ENCODE results near the gene PPEF2. TPM values are rescaled to one million over a fixed set of nuclear protein-coding genes. Genes with fewer than 3 reads are reported as not detected.

PPEF2 gene, protein sequence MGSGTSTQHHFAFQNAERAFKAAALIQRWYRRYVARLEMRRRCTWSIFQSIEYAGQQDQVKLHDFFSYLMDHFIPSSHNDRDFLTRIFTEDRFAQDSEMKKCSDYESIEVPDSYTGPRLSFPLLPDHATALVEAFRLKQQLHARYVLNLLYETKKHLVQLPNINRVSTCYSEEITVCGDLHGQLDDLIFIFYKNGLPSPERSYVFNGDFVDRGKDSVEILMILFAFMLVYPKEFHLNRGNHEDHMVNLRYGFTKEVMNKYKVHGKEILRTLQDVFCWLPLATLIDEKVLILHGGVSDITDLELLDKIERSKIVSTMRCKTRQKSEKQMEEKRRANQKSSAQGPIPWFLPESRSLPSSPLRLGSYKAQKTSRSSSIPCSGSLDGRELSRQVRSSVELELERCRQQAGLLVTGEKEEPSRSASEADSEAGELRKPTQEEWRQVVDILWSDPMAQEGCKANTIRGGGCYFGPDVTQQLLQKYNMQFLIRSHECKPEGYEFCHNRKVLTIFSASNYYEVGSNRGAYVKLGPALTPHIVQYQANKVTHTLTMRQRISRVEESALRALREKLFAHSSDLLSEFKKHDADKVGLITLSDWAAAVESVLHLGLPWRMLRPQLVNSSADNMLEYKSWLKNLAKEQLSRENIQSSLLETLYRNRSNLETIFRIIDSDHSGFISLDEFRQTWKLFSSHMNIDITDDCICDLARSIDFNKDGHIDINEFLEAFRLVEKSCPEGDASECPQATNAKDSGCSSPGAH
- total RNA-seq (ENCODE audit: low replicate concordance), result not detected in 2 replicates

DNA sequence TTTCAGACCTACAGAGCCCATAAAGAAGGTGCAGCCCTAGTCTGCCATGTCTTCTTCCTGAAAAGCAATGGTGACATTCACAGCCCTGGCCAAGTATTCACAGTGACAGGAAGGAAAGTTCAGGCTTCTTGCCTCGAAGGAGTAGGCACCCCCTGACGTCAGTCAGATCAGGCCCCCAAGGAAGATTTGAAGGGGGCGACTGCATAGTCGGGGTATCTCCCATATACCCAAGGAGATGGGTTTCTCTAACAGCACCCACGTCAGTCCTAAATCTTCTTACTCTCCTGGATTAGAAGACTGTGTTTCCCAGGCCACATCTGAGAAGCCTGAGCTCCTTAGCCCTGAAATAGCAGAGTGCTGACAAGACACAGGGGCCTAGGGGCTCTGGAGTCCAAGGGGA is at the start of gene PPEF2:
Gene PPEF2, minus strand, starts transcription at position 101 of the 400 bp plus-strand sequence. CDS start 6,127 bp downstream, outside the sequence.
- TF ChIP-seq, protein P1, sequence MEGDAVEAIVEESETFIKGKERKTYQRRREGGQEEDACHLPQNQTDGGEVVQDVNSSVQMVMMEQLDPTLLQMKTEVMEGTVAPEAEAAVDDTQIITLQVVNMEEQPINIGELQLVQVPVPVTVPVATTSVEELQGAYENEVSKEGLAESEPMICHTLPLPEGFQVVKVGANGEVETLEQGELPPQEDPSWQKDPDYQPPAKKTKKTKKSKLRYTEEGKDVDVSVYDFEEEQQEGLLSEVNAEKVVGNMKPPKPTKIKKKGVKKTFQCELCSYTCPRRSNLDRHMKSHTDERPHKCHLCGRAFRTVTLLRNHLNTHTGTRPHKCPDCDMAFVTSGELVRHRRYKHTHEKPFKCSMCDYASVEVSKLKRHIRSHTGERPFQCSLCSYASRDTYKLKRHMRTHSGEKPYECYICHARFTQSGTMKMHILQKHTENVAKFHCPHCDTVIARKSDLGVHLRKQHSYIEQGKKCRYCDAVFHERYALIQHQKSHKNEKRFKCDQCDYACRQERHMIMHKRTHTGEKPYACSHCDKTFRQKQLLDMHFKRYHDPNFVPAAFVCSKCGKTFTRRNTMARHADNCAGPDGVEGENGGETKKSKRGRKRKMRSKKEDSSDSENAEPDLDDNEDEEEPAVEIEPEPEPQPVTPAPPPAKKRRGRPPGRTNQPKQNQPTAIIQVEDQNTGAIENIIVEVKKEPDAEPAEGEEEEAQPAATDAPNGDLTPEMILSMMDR (IDR thresholded peaks at IDR 0.05; ENCODE audit: insufficient read depth, low read length), result no peak
- no peak for DNase-seq (ENCODE audit: low read depth)
- H3K4me3 ChIP-seq (ENCODE audit: low read depth, low read length), result no peak within 1 kb of the TSS

DNA sequence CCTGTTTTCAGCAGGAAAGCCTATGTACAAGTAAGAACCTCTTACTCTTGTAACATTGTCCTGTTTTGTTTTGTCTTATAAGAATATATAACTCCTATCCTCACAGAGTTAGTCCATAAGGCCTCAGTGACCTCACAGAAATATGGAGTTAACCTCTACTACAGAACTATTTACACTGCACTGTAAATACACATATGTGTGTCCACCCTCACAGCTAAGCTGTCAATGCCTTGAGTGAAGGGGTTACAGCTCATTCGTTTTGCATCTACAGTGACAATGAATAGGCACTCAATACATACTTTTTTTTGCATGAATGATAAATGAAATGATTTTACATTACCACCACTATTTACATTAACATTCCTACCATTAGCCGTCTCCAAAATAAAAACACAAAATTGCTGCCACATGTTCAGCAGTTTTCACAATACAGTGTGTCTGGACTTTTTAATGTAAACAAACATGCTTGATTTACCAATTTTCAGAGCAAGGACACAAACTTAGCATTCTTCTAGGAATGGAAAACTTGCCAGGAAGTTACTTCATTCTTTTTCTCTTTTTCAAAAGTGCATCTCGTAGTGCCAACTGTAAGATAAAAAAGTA is 48.1 kb upstream of the PPEF2 start:
- no peak overlapping the region for H3K4me3 ChIP-seq (ENCODE audit: low read depth, low read length)
- no peak for DNase-seq (ENCODE audit: low read depth)
- TF ChIP-seq, protein P1 (IDR thresholded peaks at IDR 0.05; ENCODE audit: insufficient read depth, low read length), result no peak

DNA sequence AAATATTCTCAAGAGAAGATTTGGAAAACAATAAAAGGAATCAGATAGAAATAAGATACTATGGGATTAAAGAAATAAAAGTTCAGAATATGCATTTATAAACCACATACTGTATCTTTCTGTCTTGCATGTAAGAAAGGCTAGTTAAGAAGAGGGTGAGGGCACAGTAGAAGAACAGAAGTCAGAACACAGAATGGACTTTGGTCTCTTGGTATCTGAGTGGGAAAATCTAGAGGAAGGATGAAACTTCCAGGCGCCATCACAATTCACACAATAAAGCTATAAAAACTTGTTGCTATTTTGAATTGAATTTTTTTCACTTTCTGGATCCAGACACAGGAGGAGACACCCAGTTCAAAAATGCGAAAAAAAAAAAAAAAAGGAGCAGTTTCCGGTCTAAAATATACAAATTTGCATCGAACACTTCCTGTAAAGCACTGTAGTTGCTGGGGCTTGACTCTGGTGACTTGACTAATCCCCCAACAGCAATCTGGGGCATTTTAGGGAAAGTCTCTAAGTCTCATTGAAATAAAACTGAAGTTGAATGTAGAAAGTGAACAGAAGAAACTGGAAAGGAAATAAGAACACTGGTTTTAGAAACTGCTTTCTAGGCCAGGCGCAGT is 46.7 kb upstream of the PPEF2 start:
- DNase-seq (ENCODE audit: low read depth), result no peak
- TF ChIP-seq, protein P1 (IDR thresholded peaks at IDR 0.05; ENCODE audit: insufficient read depth, low read length), result no peak
- no peak overlapping the region for H3K4me3 ChIP-seq (ENCODE audit: low read depth, low read length)

DNA sequence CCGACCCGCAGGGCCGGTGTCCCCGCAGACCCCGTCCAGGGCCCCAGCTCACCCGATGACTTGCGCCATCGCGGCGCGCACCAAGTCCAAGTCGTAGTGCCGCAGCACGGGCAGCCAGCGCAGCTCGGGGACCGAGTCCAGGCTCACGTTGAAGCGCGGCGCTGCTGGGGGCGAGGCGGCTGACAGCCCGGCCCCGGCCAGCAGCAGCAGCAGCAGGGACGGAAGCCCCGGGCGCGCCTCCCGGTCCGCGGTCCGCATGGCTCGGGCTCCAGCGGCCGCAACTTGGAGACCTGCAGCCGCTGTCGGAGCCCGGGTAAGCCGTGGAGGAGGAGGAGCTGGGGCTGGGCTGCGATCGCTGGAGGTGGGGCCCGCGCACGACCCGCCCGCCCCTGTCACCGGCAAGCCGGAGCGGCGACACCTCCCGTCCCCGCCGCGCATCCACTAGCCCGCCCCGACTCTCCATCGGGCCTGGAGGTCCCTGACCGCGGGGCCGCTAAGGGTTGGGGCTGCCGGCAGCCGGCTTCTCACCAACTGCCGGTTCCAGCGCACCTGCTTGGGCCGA is 38.5 kb upstream of the PPEF2 start, which contains the start of gene NAAA:
Gene NAAA, minus strand, starts transcription at position 322 of the 562 bp plus-strand sequence. Its CDS starts 64 bp downstream, at position 258.
- DNase-seq (ENCODE audit: low read depth), result peak; percentile 43
- peak within 1 kb of the TSS; percentile 82 for H3K4me3 ChIP-seq (ENCODE audit: low read depth, low read length)
- TF ChIP-seq, protein P1 (IDR thresholded peaks at IDR 0.05; ENCODE audit: insufficient read depth, low read length), result no peak

DNA sequence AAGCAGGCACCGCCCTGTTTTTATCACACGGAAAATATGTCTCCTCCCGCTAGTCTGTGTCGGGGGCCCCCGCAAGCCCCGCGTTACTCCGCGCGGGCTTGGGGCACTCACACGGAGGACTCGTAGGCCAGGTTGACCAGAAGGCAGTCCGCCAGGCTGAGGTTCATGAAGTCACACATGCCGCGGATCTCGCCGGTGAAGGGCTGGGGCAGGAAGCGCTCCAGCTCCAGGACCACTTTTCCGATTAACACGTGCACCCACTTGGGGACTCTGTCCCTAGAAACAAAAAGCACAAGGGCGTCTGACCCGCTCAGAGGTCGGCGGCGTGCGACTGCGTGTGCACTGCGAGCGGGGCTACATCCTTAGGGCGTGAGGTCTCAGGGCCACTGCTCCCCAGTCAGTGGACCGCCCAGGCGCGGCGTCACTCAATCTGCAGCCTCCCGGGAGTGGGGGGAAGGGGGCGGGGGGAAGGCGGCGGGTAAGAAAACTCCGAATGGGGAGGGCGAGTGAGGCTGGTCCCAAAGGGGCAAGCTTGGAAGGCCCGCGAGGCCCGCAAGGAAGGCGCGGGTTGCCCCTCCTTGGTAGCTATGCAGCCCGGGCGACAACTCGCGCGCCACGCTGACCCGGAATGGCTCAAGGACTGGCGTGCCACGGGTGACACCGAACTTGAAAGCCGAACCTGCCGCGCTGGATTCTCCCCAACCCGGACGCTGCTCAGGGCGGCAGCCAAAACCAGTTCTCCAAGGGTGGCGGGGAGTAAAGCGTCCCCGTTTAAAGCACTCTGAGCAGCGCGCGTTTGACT is 37.8 kb upstream of the PPEF2 start:
- TF ChIP-seq, protein P1 (IDR thresholded peaks at IDR 0.05; ENCODE audit: insufficient read depth, low read length), result no peak
- peak overlapping the region; percentile 82 for H3K4me3 ChIP-seq (ENCODE audit: low read depth, low read length)
- DNase-seq (ENCODE audit: low read depth), result peak; percentile 45
